ENCODE measurements around the gene FAM181B.

Gene FAM181B

DNA sequence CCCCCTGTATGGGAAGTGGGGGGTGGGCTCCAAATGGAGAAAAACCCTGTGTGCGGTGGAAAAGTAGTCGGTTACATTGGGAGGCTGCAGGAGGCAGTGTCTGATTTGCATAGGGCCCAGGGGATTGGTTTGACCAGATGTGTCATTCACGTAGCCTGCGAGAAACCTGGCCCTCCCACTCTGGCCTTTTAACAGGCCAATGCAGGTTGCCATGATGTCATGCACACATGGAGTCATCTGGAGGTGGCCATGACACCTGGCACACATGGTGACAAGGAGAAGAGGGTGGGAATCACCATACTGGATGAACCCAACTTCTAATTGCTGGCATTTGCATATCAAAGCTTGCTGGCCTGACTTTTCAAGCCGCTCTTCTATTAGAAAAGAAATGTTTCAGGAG is 50.6 kb downstream of the FAM181B start:
- DNase-seq (ENCODE audit: low spot score), result no peak

DNA sequence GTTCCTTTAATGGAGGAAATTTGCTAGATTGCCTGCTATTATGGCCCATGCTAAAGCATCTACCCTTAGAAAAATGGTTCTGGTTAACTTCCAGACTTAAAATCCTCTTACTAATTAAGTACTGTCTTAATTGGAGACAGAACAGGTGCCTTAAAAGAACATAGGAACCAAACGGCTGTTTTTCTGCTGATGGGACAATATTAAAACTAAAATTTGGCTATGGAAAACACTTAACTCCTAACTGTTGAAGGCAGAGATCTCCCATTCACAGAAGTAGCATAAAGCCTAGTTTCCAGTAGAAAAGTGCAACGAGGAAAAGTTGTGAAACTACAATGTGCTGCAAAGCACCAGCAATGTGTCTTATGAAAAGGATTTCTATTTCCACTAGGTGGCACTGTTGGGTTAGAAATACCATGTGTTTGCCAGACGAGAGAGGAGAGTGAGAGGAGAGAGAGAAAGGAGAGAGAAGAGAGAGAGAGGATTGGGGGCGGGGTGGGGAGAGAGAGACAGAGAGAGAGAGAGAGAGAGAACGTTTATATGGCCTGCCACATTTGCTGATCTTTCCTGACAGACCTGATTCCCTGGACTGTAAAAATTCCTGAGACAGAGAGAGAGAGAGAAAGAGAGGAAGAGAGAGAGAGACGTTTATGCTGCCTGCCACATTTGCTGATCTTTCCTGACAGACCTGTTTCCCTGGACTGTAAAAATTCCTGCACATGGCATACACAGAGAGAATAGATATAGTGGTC is 51.5 kb downstream of the FAM181B start:
- peak; percentile 61 for DNase-seq (ENCODE audit: low spot score)

DNA sequence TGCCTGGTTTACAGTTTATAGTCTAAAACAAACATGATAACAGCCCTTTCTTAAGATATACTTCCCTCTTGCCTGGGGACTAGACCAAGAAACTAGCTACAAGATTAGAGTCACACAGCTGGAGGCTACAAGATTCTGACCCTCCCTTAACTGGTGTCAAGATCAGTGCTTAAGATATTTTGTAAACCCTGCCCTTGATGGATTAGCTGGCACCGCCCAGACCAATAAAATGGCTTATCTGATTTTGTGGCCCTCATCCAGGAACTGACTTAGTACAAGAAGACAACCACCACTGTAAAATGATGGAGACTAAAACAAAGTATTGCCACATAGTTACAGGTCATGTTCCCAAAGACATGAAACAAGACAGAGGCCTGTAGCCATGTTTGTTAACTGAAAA is 53.4 kb downstream of the FAM181B start:
- DNase-seq (ENCODE audit: low spot score), result no peak

Measured in GM03348 (cell line).